H1 (cell line): ENCODE measurements around the gene AKR1B15.
"Not testable (repeated sequence)": the region's sequence is repeated elsewhere in the genome, so short reads cannot be mapped to it uniquely, and the experiment has no call there.

Source experiments
- CHD1 ChIP-seq: IDR thresholded peaks from 2 replicates; pipeline ENCODE4 v1.6.1; 2012; ENCODE audit warnings: low read depth, low read length, improper control_type of control experiment
- KDM1A ChIP-seq: fragments of 200-600, 300-600 bp; sonication (generic); IDR thresholded peaks from 2 replicates; pipeline ENCODE4 v1.7.1; 2016; ENCODE audit warnings: mild to moderate bottlenecking, low read length, borderline replicate concordance
- POU5F1 ChIP-seq: IDR thresholded peaks from 2 replicates; pipeline ENCODE4 v1.6.1; 2011; ENCODE audit warnings: low read depth, mild to moderate bottlenecking, low read length, moderate library complexity
- SRF ChIP-seq: IDR thresholded peaks from 2 replicates; pipeline ENCODE4 v1.6.1; 2011; ENCODE audit warnings: mild to moderate bottlenecking, low read depth, low read length, moderate library complexity
- TF ChIP-seq, protein P1 (sequence below), 3 experiments: IDR thresholded peaks; 1 replicate in 2 of 3; 2 replicates in 1 of 3; pipeline versions ENCODE4 v1.5.1 to v1.6.1; 2011; ENCODE audit warnings: low read length in 3 of 3, mild to moderate bottlenecking in 3 of 3, inconsistent platforms in 2 of 3, low read depth in 1 of 3, moderate library complexity in 1 of 3; ENCODE audit not compliant: insufficient read depth in 1 of 3; ENCODE audit errors: control extremely low read depth in 1 of 3

DNA sequence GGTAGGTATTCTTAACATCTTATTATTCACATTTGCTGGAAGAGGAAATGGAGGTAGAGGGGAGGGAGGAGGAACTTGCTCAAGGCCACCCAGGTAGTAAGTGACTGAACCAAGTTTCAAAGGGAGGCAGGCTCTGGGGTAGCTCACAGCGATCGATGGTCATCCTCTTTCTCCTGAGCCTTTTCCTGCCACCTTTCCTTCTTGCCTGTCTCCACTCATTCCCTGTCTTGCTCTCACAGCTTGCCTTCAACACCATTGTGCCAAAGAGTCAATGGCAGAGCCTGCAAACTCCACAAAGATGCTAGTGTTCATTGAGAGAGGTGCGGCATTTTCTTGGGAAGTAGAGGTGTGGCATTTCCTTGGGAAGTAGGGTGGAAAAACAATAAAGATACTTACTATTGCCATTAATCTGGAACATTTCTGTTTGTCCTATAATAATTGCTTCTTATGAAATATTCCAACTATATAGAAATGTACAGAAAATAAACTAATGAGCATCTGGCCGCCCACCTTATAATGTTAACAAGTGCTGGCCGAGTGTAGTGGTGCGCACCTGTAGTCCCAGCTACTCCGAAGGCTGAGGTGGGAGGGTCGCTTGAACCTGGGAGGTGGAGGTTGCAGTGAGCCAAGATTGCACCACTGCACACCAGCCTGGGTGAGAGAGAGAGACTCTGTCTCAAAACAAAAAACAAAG is 7.3 kb upstream of the AKR1B15 start:
- TF ChIP-seq, protein P1, sequence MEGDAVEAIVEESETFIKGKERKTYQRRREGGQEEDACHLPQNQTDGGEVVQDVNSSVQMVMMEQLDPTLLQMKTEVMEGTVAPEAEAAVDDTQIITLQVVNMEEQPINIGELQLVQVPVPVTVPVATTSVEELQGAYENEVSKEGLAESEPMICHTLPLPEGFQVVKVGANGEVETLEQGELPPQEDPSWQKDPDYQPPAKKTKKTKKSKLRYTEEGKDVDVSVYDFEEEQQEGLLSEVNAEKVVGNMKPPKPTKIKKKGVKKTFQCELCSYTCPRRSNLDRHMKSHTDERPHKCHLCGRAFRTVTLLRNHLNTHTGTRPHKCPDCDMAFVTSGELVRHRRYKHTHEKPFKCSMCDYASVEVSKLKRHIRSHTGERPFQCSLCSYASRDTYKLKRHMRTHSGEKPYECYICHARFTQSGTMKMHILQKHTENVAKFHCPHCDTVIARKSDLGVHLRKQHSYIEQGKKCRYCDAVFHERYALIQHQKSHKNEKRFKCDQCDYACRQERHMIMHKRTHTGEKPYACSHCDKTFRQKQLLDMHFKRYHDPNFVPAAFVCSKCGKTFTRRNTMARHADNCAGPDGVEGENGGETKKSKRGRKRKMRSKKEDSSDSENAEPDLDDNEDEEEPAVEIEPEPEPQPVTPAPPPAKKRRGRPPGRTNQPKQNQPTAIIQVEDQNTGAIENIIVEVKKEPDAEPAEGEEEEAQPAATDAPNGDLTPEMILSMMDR (IDR thresholded peaks at IDR 0.05; ENCODE audit: control extremely low read depth in 1 of 3, insufficient read depth in 1 of 3, low read depth in 1 of 3, low read length in 3 of 3), result not testable (repeated sequence)
- TF ChIP-seq KDM1A, CHD1, SRF, POU5F1: not testable (repeated sequence)
